WI38 (cell line): ENCODE results near the gene ZFP37.
A peak's percentile ranks its signal among the peaks of the same experiment; 100 is the strongest.
"Not testable (repeated sequence)": the region's sequence is repeated elsewhere in the genome, so short reads cannot be mapped to it uniquely, and the experiment has no call there.

Experiments
- H3K4me3 ChIP-seq: 2 replicates; pipeline ENCODE4 v1.5.1; 2011; ENCODE audit warnings: low read depth, mild to moderate bottlenecking, control low read depth, low read length
- TF ChIP-seq, protein P1 (sequence below): IDR thresholded peaks from 2 replicates; pipeline ENCODE4 v1.5.1; 2012; ENCODE audit warnings: low read depth, mild to moderate bottlenecking, control low read depth, low read length

Gene ZFP37

DNA sequence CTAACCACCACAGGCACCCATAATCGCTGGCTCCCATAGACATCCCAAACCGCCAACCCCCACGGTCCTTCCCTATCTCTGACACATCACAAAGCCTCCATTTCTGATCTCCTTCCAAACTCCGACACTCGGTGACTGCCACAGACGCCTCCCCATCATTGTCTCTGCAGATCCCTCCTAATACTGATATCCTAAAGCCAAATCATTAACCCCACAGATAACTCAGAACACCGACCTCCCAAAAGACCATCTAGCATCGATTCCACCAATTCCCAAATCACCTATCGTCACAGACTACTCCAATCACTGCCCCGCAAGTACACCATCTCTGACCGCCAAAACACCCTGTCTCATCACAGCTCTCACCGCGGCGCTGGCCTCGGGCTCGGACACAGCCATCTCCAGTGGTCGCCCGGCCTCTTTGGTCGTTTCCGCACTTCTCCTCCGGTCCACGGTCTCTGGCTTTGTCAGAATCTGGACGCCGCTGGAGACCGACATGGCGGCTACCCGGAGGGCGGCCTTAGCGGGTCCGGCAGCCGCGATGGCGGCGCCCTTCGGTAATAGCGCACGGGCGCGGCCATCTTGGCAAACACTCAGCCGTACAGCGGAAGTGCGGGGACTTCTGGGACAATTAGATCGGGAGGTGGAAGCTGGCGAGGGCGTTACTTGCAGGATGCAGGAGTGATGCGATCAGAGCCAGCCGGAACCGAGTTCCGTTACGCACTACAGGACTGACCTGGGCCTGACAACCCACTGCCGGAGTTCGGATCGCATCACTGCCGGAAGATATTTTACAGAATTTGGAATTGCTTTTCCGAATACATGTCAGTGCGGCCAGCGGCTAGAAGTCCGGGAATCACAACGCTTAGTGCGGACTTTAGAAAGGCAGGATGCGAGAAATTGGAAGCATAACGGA lies at the start of gene ZFP37:
ZFP37 (minus strand) TSS at position 534 of the 916 bp plus-strand sequence; CDS start at position 498, 36 bp downstream.
- H3K4me3 ChIP-seq, result peak within 1 kb of the TSS; percentile 69
- TF ChIP-seq, protein P1, sequence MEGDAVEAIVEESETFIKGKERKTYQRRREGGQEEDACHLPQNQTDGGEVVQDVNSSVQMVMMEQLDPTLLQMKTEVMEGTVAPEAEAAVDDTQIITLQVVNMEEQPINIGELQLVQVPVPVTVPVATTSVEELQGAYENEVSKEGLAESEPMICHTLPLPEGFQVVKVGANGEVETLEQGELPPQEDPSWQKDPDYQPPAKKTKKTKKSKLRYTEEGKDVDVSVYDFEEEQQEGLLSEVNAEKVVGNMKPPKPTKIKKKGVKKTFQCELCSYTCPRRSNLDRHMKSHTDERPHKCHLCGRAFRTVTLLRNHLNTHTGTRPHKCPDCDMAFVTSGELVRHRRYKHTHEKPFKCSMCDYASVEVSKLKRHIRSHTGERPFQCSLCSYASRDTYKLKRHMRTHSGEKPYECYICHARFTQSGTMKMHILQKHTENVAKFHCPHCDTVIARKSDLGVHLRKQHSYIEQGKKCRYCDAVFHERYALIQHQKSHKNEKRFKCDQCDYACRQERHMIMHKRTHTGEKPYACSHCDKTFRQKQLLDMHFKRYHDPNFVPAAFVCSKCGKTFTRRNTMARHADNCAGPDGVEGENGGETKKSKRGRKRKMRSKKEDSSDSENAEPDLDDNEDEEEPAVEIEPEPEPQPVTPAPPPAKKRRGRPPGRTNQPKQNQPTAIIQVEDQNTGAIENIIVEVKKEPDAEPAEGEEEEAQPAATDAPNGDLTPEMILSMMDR, result no peak

DNA sequence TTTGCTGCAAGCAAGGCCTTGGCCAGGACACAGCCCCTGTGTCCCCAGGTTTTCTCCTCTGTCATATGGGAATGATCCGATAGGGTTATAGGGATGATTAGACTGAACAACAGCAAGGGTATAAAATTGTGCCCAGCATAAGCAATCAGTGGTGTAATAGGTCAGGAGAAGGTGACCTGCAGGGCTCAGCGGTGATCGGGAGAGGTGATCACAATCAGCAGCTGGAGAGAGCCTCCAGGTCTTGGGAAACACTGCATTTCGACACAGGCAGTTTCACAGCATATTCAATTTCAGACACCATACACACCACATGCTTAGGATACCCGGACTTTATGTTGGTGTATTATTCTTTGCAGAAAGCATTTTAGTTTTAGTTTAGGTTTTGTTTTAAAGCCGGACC lies 48.8 kb upstream of the ZFP37 start:
- not testable (repeated sequence) for H3K4me3 ChIP-seq

GRCh38 chr9:113095561-113095960 lies 39.0 kb upstream of the ZFP37 start:
- no peak overlapping the region for H3K4me3 ChIP-seq
- TF ChIP-seq, protein P1, result no peak

DNA sequence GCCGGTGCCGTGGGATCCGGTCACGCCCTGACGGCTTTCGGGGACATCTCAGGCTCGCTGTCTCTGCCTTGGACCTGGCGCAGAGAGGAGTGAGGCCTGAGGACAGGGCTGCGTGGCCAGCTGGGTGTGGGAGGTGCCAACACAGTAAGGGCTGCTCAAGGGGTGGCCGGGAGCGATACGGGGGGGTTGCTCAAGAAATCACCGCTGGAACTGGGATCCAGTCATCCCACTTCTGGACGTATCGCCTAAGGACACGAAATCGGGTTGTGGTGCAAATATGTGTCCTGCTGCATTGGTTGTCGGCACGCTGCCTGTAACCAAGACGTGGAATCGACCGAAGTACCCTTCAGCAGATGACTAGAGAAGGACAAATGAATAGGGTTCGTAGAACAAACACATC lies 33.4 kb upstream of the ZFP37 start:
- H3K4me3 ChIP-seq, result not testable (repeated sequence)

DNA sequence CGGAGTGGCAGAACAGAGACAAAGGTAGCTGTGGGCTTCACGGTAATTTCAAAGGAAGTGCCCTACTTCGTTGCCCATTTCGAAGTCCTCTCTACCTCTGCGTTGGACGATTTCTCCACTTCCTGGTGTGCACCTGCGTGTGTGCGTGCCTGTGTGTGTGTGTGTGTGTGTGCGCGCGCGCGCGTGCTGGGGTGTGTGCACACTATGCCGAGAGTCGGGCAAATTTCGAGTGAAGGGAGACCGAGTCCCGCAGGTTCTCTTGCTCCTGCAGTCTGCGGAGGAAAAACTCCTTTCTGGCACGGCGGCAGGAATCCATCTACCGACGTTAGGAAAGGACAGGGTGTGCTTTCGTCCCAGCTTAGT lies 32.6 kb upstream of the ZFP37 start:
- not testable (repeated sequence) for H3K4me3 ChIP-seq

DNA sequence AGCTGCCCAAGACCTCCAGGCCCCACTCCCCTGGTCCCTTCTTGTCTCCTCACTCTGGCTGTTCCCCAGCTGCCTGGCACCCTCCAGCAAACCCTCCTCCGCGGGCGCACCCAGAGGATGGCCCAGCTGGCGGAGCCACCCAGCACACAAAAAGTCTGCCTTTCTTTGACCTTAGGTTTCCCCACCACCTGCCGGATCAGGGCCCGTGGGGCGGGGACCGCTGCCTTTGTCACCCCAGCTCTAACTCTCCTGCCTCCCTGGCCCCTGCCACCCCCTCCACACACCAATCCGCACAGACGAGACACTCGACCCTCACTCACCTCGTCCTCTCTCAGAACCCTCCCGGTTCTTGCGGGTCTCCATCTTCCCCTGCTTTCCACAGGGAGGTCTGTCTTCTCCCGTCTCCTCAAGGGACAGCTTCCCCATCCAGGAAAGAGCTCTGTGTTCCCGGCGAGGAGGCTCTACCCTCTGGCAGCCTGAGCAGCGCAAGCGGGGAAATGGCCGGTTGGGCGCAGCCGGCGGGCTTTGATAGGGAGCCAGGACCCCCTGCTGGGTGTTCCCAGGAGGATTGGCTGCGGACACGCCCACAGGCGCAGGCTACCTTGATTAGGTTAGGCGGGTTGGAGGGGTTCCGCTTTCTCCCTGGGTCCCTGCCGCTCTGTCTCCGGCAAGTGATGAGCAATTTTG lies 32.1 kb upstream of the ZFP37 start:
- H3K4me3 ChIP-seq, result not testable (repeated sequence)

DNA sequence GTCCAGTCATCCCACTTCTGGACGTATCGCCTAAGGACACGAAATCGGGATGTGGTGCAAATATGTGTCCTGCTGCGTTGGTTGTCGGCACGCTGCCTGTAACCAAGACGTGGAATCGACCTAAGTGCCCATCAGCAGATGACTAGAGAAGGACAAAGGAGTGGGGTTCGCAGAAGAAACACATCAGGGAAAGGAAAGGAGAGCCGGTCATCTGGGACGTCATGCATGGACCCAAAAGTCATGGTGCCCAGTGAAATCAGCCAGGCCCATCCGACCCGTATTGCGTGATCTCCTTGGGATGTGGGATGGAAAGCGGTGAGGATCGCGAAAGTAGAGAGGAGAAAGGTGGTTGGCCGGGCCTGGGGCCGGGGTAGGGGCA lies 6.4 kb upstream of the ZFP37 start:
- not testable (repeated sequence) for H3K4me3 ChIP-seq

GRCh38 chr9:113062256-113062931 lies 5.9 kb upstream of the ZFP37 start:
- not testable (repeated sequence) for H3K4me3 ChIP-seq

GRCh38 chr9:113061072-113061850 lies 4.7 kb upstream of the ZFP37 start:
- not testable (repeated sequence) for H3K4me3 ChIP-seq

DNA sequence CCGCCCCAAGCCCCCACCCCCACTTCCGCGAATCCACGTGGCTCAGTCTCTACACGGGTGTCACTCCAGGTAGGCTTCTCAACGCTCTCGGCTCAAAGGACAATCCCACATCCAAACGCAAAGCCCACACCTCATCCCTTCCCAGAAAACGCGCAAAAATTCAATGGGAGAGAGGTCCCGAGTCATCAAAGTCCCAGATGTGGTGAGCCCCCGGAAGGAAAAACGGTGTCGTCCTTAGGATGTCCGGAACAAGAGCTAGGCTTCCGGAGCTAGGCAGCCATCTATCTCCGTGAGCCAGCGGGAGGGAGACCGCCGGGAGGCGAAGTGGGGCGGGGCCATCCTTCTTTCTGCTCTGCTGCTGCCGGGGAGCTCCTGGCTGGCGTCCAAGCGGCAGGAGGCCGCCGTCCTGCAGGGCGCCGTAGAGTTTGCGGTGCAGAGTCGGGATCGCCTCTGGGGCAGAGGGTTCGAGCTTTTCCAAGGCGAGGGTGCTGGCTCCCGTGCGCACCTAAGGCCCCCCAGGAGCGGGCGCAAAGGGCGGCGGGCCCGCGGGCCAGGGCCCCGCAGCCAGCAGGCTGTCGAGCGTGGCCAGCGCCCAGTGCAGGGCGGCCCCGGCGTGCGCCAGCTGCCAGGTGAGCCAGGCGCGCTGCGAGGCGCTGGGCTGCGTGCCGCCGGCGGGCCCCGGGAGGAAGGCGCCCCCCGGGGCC lies 3.2 kb upstream of the ZFP37 start:
- not testable (repeated sequence) for H3K4me3 ChIP-seq

GRCh38 chr9:113057193-113057592 lies 669 bp upstream of the ZFP37 start:
- TF ChIP-seq, protein P1, result no peak

More at GRCh38 chr9:113057193-113057592, 669 bp upstream of the ZFP37 start:
- H3K4me3 ChIP-seq, result peak overlapping the region; percentile 69
